Mesendoderm (in vitro differentiated cells): Measurements from ENCODE around the gene GALNTL6.
"Not testable (repeated sequence)": the region's sequence is repeated elsewhere in the genome, so short reads cannot be mapped to it uniquely, and the experiment has no call there.

ENCODE experiments used
- DNase-seq: peaks from one replicate; pipeline ENCODE4 v3.0.0; 2013
- H2AK5ac ChIP-seq: 2 replicates; pipeline ENCODE4 v1.6.1; 2013; ENCODE audit warnings: low read length, inconsistent platforms
- H2BK120ac ChIP-seq: 2 replicates; pipeline ENCODE4 v1.6.1; 2013; ENCODE audit warnings: low read depth, mild to moderate bottlenecking, low read length, moderate library complexity, mixed read lengths
- H2BK15ac ChIP-seq: replicated peaks from 2 replicates; pipeline ENCODE4 v1.6.1; 2013; ENCODE audit warnings: low read depth, mild to moderate bottlenecking, moderate library complexity
- H2BK5ac ChIP-seq: 2 replicates; pipeline ENCODE4 v1.6.1; 2013; ENCODE audit warnings: low read length, inconsistent platforms
- H3K18ac ChIP-seq: 2 replicates; pipeline ENCODE4 v1.6.1; 2013; ENCODE audit warnings: mild to moderate bottlenecking, low read length, mixed read lengths
- H3K23ac ChIP-seq: one replicate; pipeline ENCODE4 v1.6.1; 2013; ENCODE audit warnings: low read length
- H3K27ac ChIP-seq: 2 replicates; pipeline ENCODE4 v1.5.1; 2013; ENCODE audit warnings: low read depth, mild to moderate bottlenecking, inconsistent platforms, low read length, moderate library complexity
- H3K27me3 ChIP-seq: 2 replicates; pipeline ENCODE4 v1.6.1; 2013; ENCODE audit warnings: low read length, control low read depth, mild to moderate bottlenecking, inconsistent platforms; ENCODE audit not compliant: insufficient read depth, poor library complexity
- H3K36me3 ChIP-seq: 2 replicates; pipeline ENCODE4 v1.6.1; 2013; ENCODE audit warnings: low read length, inconsistent platforms; ENCODE audit not compliant: control insufficient read depth, insufficient read depth
- H3K4ac ChIP-seq: one replicate; pipeline ENCODE4 v1.6.1; 2013; ENCODE audit warnings: low read depth, mild to moderate bottlenecking, low read length, moderate library complexity
- H3K4me1 ChIP-seq: 2 replicates; pipeline ENCODE4 v1.6.1; 2013; ENCODE audit warnings: low read depth, low read length, inconsistent platforms; ENCODE audit not compliant: control insufficient read depth
- H3K4me2 ChIP-seq: 2 replicates; pipeline ENCODE4 v1.6.1; 2013; ENCODE audit warnings: low read length
- H3K4me3 ChIP-seq: 2 replicates; pipeline ENCODE4 v1.5.1; 2013; ENCODE audit warnings: mild to moderate bottlenecking, low read length
- H3K56ac ChIP-seq: one replicate; pipeline ENCODE4 v1.6.1; 2013; ENCODE audit warnings: low read length
- H3K79me1 ChIP-seq: 2 replicates; pipeline ENCODE4 v1.6.1; 2013; ENCODE audit warnings: low read length, inconsistent platforms
- H3K79me2 ChIP-seq: 2 replicates; pipeline ENCODE4 v1.6.1; 2013; ENCODE audit warnings: mild to moderate bottlenecking, low read length; ENCODE audit not compliant: control insufficient read depth, insufficient read depth
- H3K9ac ChIP-seq: 2 replicates; pipeline ENCODE4 v1.6.1; 2013; ENCODE audit warnings: low read length, inconsistent platforms
- H4K5ac ChIP-seq: one replicate; pipeline ENCODE4 v1.6.1; 2013; ENCODE audit warnings: low read length
- H4K8ac ChIP-seq: one replicate; pipeline ENCODE4 v1.6.1; 2013; ENCODE audit warnings: low read depth, mild to moderate bottlenecking, control low read depth, low read length, moderate library complexity
- WGBS: extraction: QIAGEN DNeasy Blood & Tissue Kit; methylation state at CpG from one replicate; pipeline ENCODE4 v1.1.7; 2013; ENCODE audit warnings: low lambda C conversion rate, missing lambda C conversion rate; ENCODE audit not compliant: insufficient coverage; ENCODE audit errors: extremely low coverage; 5-methylcytosine and 5-hydroxymethylcytosine counted together

GALNTL6 gene

DNA sequence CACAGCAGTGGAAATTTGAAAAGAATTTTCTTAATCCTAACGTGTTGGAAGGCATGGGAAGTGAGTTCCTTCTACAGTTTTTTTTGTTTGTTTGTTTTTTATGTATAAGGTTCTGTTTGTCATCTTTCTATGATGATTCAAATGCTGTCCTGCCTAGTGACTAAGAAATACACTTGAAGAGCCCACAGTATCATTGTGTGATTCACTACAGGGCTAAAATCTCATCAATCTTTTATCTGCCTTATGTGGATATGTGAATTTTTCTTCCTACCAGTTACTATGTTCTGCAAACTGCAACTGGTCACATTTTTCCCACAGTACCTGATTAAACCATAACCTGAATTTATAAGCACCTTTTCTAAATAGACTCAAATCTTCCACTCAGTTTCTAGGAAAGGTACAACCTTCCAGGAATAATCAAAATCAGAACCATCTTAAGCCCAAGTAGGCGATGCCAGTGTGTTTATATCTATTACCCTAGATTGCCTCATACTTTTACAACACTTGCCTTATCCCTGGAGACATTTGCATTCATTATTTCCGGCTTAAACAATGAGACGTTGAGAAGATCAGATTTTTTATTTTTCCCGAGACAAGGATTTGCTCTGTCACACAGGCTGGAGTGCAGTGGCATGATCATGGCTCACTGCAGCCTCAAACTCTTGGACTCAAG lies 1140.8 kb downstream of the GALNTL6 start:
- Histone ChIP-seq H3K27me3 (no peaks in the 10 kb centered on the region), H3K79me1 (no peaks in the 10 kb centered on the region), H2AK5ac (no peak overlapping the region), H2BK120ac (no peak overlapping the region), H4K5ac (no peak overlapping the region), H3K4me3 (no peak overlapping the region), H2BK5ac (no peak overlapping the region), H3K4me1 (no peaks in the 10 kb centered on the region), H3K56ac (no peak overlapping the region), H4K8ac (no peak overlapping the region), H2BK15ac (no peak overlapping the region), H3K9ac (no peak overlapping the region), H3K18ac (no peak overlapping the region), H3K4ac (no peak overlapping the region), H3K79me2 (no peaks in the 10 kb centered on the region), H3K36me3 (no peaks in the 10 kb centered on the region), H3K27ac (no peak overlapping the region), H3K4me2 (no peak overlapping the region), H3K23ac (no peak overlapping the region)
- WGBS, result no CpG with 5 or more reads among the region's 5 CpGs
- no peak for DNase-seq

DNA sequence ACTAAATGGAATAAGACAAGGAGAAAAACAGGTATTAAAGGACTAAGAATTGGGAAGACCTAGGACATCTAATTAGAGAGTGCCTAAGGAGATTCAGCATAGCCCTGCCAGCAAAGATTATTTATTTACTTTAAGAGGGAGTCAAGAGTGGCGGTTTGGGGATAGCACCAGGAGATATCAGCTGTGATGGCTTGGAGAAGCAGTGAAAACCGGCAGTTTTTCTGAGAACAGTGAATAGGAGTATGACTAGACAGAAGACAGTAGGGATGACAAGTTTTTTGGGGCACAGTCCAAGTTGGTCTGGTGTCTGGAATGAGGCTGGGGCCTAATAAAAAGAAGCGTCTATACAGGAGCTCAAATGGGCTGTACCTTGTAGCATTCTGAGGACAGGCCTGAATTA lies 1143.1 kb downstream of the GALNTL6 start:
- not testable (repeated sequence) for H3K79me1 ChIP-seq, H3K9ac ChIP-seq, H3K18ac ChIP-seq, H3K4ac ChIP-seq, H3K27ac ChIP-seq, H3K79me2 ChIP-seq, H3K56ac ChIP-seq, H3K4me2 ChIP-seq, H2BK5ac ChIP-seq, DNase-seq, H2BK120ac ChIP-seq, H3K27me3 ChIP-seq, H2BK15ac ChIP-seq, H3K36me3 ChIP-seq, H3K4me1 ChIP-seq, H4K8ac ChIP-seq, H3K23ac ChIP-seq, H3K4me3 ChIP-seq, H2AK5ac ChIP-seq, H4K5ac ChIP-seq
- WGBS, result no CpG with 5 or more reads among the region's 3 CpGs

DNA sequence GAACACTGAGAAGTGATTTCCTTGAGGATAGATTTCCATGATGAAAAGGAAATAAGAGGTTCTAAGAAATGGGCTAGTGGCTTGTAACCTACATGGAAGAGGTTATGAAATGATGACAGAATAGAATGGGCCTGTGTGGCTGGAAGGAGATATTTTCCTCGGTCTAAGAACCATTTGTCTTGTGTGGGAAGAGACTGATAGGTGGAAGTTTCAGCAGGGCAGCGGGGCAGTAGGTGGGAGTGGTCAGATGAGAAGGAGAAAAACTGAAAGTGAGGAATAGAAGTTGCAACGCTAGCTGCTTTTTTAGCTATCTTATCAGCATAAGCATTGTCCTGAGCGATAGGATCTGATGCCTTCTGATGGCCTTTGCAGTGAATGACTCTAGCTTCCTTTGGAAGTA lies 1144.0 kb downstream of the GALNTL6 start:
- H3K4me1 ChIP-seq, result no peaks in the 10 kb centered on the region
- no peak overlapping the region for H3K4ac ChIP-seq
- WGBS, result no CpG with 5 or more reads among the region's 4 CpGs
- DNase-seq, result peak; percentile 35
- H3K36me3 ChIP-seq, result no peaks in the 10 kb centered on the region
- no peaks in the 10 kb centered on the region for H3K79me1 ChIP-seq
- no peak overlapping the region for H4K5ac ChIP-seq
- no peak overlapping the region for H3K4me3 ChIP-seq
- H2BK15ac ChIP-seq, result no peak overlapping the region
- no peaks in the 10 kb centered on the region for H3K27me3 ChIP-seq
- H2BK120ac ChIP-seq, result no peak overlapping the region
- H4K8ac ChIP-seq, result no peak overlapping the region
- no peak overlapping the region for H3K9ac ChIP-seq
- H2AK5ac ChIP-seq, result no peak overlapping the region
- H3K79me2 ChIP-seq, result no peaks in the 10 kb centered on the region
- H2BK5ac ChIP-seq, result no peak overlapping the region
- H3K18ac ChIP-seq, result no peak overlapping the region
- no peak overlapping the region for H3K23ac ChIP-seq
- no peak overlapping the region for H3K4me2 ChIP-seq
- H3K27ac ChIP-seq, result no peak overlapping the region
- H3K56ac ChIP-seq, result no peak overlapping the region

DNA sequence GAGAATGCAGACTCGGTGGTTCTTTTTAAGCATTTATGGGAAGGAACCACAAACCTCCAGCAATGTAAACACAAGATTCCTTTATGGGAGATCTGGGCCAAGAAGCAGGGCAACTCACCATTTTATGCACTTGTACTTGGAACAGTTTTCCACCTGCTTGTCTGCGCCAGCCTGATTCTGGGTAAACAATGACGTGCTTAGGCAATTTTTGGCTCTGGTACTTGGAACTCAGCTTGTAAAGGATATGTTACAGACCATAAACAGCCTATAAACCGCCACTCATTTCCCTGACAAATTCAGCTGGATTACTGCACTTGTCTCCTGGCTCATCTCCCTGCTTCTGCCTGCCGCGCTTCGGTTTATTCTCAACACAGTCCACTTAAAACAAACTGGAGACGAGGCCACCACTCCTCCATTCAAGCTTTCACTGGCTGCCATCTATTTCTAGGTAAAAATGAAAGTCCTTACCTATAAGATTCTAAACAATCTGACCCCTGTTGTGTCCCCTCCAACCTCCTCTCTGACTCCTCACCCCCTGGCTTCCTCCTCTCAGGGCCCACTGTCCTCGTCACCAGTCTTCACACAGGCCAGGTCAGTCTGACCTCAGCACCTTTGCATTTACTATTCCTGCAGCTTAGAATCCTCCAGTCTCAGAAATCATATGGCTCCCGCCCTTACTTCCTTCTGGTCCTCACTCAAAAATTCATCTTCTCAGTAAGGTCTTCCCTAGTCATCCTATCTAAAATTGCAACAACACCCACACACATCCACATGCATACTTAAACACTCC lies 1149.6 kb downstream of the GALNTL6 start:
- no peak overlapping the region for H3K4ac ChIP-seq
- no peak overlapping the region for H3K23ac ChIP-seq
- H3K79me2 ChIP-seq, result no peaks in the 10 kb centered on the region
- no peak overlapping the region for H2BK5ac ChIP-seq
- H3K18ac ChIP-seq, result no peak overlapping the region
- DNase-seq, result no peak
- no peak overlapping the region for H2AK5ac ChIP-seq
- H3K27ac ChIP-seq, result no peak overlapping the region
- no peaks in the 10 kb centered on the region for H3K4me1 ChIP-seq
- H4K8ac ChIP-seq, result no peak overlapping the region
- no peak overlapping the region for H3K56ac ChIP-seq
- no peak overlapping the region for H3K9ac ChIP-seq
- no peaks in the 10 kb centered on the region for H3K79me1 ChIP-seq
- no peaks in the 10 kb centered on the region for H3K36me3 ChIP-seq
- H3K4me3 ChIP-seq, result no peak overlapping the region
- no peak overlapping the region for H2BK15ac ChIP-seq
- H3K4me2 ChIP-seq, result no peak overlapping the region
- H4K5ac ChIP-seq, result no peak overlapping the region
- H2BK120ac ChIP-seq, result no peak overlapping the region
- no peaks in the 10 kb centered on the region for H3K27me3 ChIP-seq
- WGBS, result no CpG with 5 or more reads among the region's 10 CpGs

DNA sequence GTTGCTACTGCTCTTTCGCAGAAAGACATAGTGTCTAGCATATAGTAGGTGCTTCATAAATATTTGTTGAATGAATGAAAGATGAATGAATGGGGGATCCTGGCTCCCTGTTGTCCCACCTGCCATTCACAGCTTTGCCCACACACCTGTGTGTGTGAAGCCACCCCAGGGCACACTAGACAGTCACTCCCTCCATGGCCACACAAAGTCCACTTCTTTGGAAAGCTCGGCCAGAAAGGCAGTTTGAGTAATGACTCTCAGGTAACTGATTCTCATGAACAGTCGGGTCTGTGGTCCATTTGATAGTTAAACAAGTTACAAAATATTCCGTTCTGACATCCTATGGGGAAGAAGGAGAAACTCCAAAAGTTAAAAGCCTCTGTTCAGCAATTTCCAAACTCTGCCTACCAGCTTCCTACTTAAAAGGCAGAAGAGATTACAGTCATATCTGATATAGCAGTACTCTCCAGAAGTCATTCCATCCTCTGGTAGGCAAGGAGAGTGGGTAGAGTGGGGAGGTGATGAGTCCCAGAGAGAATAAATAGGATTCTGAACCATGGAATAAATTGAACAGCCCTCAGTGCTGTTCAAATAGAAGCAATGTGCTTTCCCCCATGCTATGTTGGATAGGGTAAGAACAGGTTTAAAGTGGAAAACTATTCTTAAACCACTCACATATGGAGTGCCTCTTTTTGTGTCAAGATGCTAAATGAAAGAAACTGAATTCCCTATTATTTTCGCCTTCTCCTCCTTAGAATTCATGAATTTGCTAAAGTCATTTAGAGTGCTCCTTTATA lies 1150.5 kb downstream of the GALNTL6 start:
- Histone ChIP-seq H3K36me3 (no peaks in the 10 kb centered on the region), H2BK5ac (no peak overlapping the region), H3K9ac (no peak overlapping the region), H3K79me2 (no peaks in the 10 kb centered on the region), H4K5ac (no peak overlapping the region), H3K23ac (no peak overlapping the region), H3K4me2 (no peak overlapping the region), H4K8ac (no peak overlapping the region), H3K27ac (no peak overlapping the region), H3K56ac (no peak overlapping the region), H3K4me3 (no peak overlapping the region), H3K27me3 (no peaks in the 10 kb centered on the region), H2AK5ac (no peak overlapping the region), H3K4ac (no peak overlapping the region), H2BK15ac (no peak overlapping the region), H3K18ac (no peak overlapping the region), H2BK120ac (no peak overlapping the region), H3K79me1 (no peaks in the 10 kb centered on the region), H3K4me1 (no peaks in the 10 kb centered on the region)
- no CpG with 5 or more reads among the region's 5 CpGs for WGBS
- no peak for DNase-seq
